ENCODE results near the gene TMEM266.

- TF ChIP-seq YY1 (IDR thresholded peaks at IDR 0.05; ENCODE audit: insufficient read depth, insufficient read length), result no peak
- TF ChIP-seq SUZ12 (IDR thresholded peaks at IDR 0.05; ENCODE audit: extremely low read depth, insufficient read depth, insufficient read length), result no peak
- no peak for TF ChIP-seq ZNF274 (IDR thresholded peaks at IDR 0.05; ENCODE audit: low read depth, low read length)
These were observed 99.0 kb downstream of the TMEM266 start for GRCh38 chr15:76158815-76159214.
